Mesendoderm (in vitro differentiated cells): ENCODE data around the gene MNAT1. TPM values are rescaled to one million over a fixed set of nuclear protein-coding genes. Genes with fewer than 3 reads are reported as not detected.

Experiments
- DNase-seq: peaks from one replicate; pipeline ENCODE4 v3.0.0; 2013
- H2AK5ac ChIP-seq: 2 replicates; pipeline ENCODE4 v1.6.1; 2013; ENCODE audit warnings: low read length, inconsistent platforms
- H2BK120ac ChIP-seq: 2 replicates; pipeline ENCODE4 v1.6.1; 2013; ENCODE audit warnings: low read depth, mild to moderate bottlenecking, low read length, moderate library complexity, mixed read lengths
- H2BK15ac ChIP-seq: replicated peaks from 2 replicates; pipeline ENCODE4 v1.6.1; 2013; ENCODE audit warnings: low read depth, mild to moderate bottlenecking, moderate library complexity
- H2BK5ac ChIP-seq: 2 replicates; pipeline ENCODE4 v1.6.1; 2013; ENCODE audit warnings: low read length, inconsistent platforms
- H3K18ac ChIP-seq: 2 replicates; pipeline ENCODE4 v1.6.1; 2013; ENCODE audit warnings: mild to moderate bottlenecking, low read length, mixed read lengths
- H3K23ac ChIP-seq: one replicate; pipeline ENCODE4 v1.6.1; 2013; ENCODE audit warnings: low read length
- H3K27ac ChIP-seq: 2 replicates; pipeline ENCODE4 v1.5.1; 2013; ENCODE audit warnings: low read depth, mild to moderate bottlenecking, inconsistent platforms, low read length, moderate library complexity
- H3K27me3 ChIP-seq: 2 replicates; pipeline ENCODE4 v1.6.1; 2013; ENCODE audit warnings: low read length, control low read depth, mild to moderate bottlenecking, inconsistent platforms; ENCODE audit not compliant: insufficient read depth, poor library complexity
- H3K36me3 ChIP-seq: 2 replicates; pipeline ENCODE4 v1.6.1; 2013; ENCODE audit warnings: low read length, inconsistent platforms; ENCODE audit not compliant: control insufficient read depth, insufficient read depth
- H3K4ac ChIP-seq: one replicate; pipeline ENCODE4 v1.6.1; 2013; ENCODE audit warnings: low read depth, mild to moderate bottlenecking, low read length, moderate library complexity
- H3K4me1 ChIP-seq: 2 replicates; pipeline ENCODE4 v1.6.1; 2013; ENCODE audit warnings: low read depth, low read length, inconsistent platforms; ENCODE audit not compliant: control insufficient read depth
- H3K4me2 ChIP-seq: 2 replicates; pipeline ENCODE4 v1.6.1; 2013; ENCODE audit warnings: low read length
- H3K4me3 ChIP-seq: 2 replicates; pipeline ENCODE4 v1.5.1; 2013; ENCODE audit warnings: mild to moderate bottlenecking, low read length
- H3K56ac ChIP-seq: one replicate; pipeline ENCODE4 v1.6.1; 2013; ENCODE audit warnings: low read length
- H3K79me1 ChIP-seq: 2 replicates; pipeline ENCODE4 v1.6.1; 2013; ENCODE audit warnings: low read length, inconsistent platforms
- H3K79me2 ChIP-seq: 2 replicates; pipeline ENCODE4 v1.6.1; 2013; ENCODE audit warnings: mild to moderate bottlenecking, low read length; ENCODE audit not compliant: control insufficient read depth, insufficient read depth
- H3K9ac ChIP-seq: 2 replicates; pipeline ENCODE4 v1.6.1; 2013; ENCODE audit warnings: low read length, inconsistent platforms
- H4K5ac ChIP-seq: one replicate; pipeline ENCODE4 v1.6.1; 2013; ENCODE audit warnings: low read length
- H4K8ac ChIP-seq: one replicate; pipeline ENCODE4 v1.6.1; 2013; ENCODE audit warnings: low read depth, mild to moderate bottlenecking, control low read depth, low read length, moderate library complexity
- WGBS: extraction: QIAGEN DNeasy Blood & Tissue Kit; methylation state at CpG from one replicate; pipeline ENCODE4 v1.1.7; 2013; ENCODE audit warnings: low lambda C conversion rate, missing lambda C conversion rate; ENCODE audit not compliant: insufficient coverage; ENCODE audit errors: extremely low coverage; 5-methylcytosine and 5-hydroxymethylcytosine counted together
- small RNA-seq: library from polyadenylated mRNA; stranded (forward); fragments of <200 nt; extraction: miRNeasy Mini kit (QIAGEN cat#:217004); gene quantifications from one replicate; pipeline ENCODE3, GENCODE V24; 2013; ENCODE audit not compliant: insufficient read depth

MNAT1 gene

GRCh38 chr14:60998617-60999016, 264.1 kb downstream of the MNAT1 start:
- no peak for DNase-seq
- no peak overlapping the region for H2BK120ac ChIP-seq
- H3K9ac ChIP-seq: no peak overlapping the region
- H2BK5ac ChIP-seq: no peak overlapping the region
- WGBS: no CpG with 5 or more reads among the region's 9 CpGs
- no peak overlapping the region for H3K27ac ChIP-seq
- no peaks in the 10 kb centered on the region for H3K79me1 ChIP-seq
- H4K8ac ChIP-seq: no peak overlapping the region
- no peak overlapping the region for H2AK5ac ChIP-seq
- no peak overlapping the region for H3K56ac ChIP-seq
- no peak overlapping the region for H4K5ac ChIP-seq
- H3K18ac ChIP-seq: no peak overlapping the region
- no peak overlapping the region for H3K4ac ChIP-seq
- H3K4me2 ChIP-seq: no peak overlapping the region
- no peaks in the 10 kb centered on the region for H3K4me1 ChIP-seq
- H3K79me2 ChIP-seq: no peaks in the 10 kb centered on the region
- H3K36me3 ChIP-seq: no peaks in the 10 kb centered on the region
- no peak overlapping the region for H3K4me3 ChIP-seq
- H3K27me3 ChIP-seq: no peaks in the 10 kb centered on the region
- no peak overlapping the region for H2BK15ac ChIP-seq
- no peak overlapping the region for H3K23ac ChIP-seq

- H2AK5ac ChIP-seq: no peak overlapping the region
- H2BK15ac ChIP-seq: no peak overlapping the region
- H3K4me1 ChIP-seq: no peaks in the 10 kb centered on the region
- no peak overlapping the region for H3K27ac ChIP-seq
- H3K9ac ChIP-seq: no peak overlapping the region
- H3K27me3 ChIP-seq: no peaks in the 10 kb centered on the region
- H2BK5ac ChIP-seq: no peak overlapping the region
- no peak overlapping the region for H4K5ac ChIP-seq
- no peak overlapping the region for H3K23ac ChIP-seq
- H4K8ac ChIP-seq: no peak overlapping the region
- no peak overlapping the region for H3K56ac ChIP-seq
- no peak overlapping the region for H3K18ac ChIP-seq
- no peaks in the 10 kb centered on the region for H3K79me2 ChIP-seq
- no CpG with 5 or more reads among the region's 2 CpGs for WGBS
- H2BK120ac ChIP-seq: no peak overlapping the region
- no peak overlapping the region for H3K4me2 ChIP-seq
- H3K4ac ChIP-seq: no peak overlapping the region
- no peaks in the 10 kb centered on the region for H3K36me3 ChIP-seq
- no peak for DNase-seq
- H3K79me1 ChIP-seq: no peaks in the 10 kb centered on the region
- H3K4me3 ChIP-seq: no peak overlapping the region
Measured at GRCh38 chr14:60999536-60999935, 265.0 kb downstream of the MNAT1 start.

GRCh38 chr14:61003571-61003970, 269.0 kb downstream of the MNAT1 start:
- H4K5ac ChIP-seq: no peak overlapping the region
- H2BK15ac ChIP-seq: no peak overlapping the region
- DNase-seq: no peak

GRCh38 chr14:61019537-61019936, 285.0 kb downstream of the MNAT1 start:
- no peak overlapping the region for H3K9ac ChIP-seq
- H4K8ac ChIP-seq: no peak overlapping the region
- no peak overlapping the region for H3K18ac ChIP-seq
- no peaks in the 10 kb centered on the region for H3K27me3 ChIP-seq
- H3K79me1 ChIP-seq: no peaks in the 10 kb centered on the region
- no peak overlapping the region for H2BK15ac ChIP-seq
- H3K79me2 ChIP-seq: no peaks in the 10 kb centered on the region
- H3K56ac ChIP-seq: no peak overlapping the region
- no peak overlapping the region for H3K27ac ChIP-seq
- H3K4ac ChIP-seq: no peak overlapping the region
- H3K4me3 ChIP-seq: no peak overlapping the region
- H3K4me1 ChIP-seq: no peaks in the 10 kb centered on the region
- no peak overlapping the region for H2BK5ac ChIP-seq
- H2AK5ac ChIP-seq: no peak overlapping the region
- no peaks in the 10 kb centered on the region for H3K36me3 ChIP-seq
- WGBS: no CpG with 5 or more reads among the region's 1 CpG
- no peak overlapping the region for H4K5ac ChIP-seq
- no peak overlapping the region for H3K4me2 ChIP-seq
- H3K23ac ChIP-seq: no peak overlapping the region
- H2BK120ac ChIP-seq: no peak overlapping the region
- DNase-seq: no peak

More at GRCh38 chr14:61003571-61003970, 269.0 kb downstream of the MNAT1 start:
- H3K27ac ChIP-seq: no peak overlapping the region
- no peak overlapping the region for H2AK5ac ChIP-seq
- H3K27me3 ChIP-seq: no peaks in the 10 kb centered on the region
- H3K79me1 ChIP-seq: no peaks in the 10 kb centered on the region
- no peaks in the 10 kb centered on the region for H3K36me3 ChIP-seq
- no CpG with 5 or more reads among the region's 1 CpG for whole genome bisulfite sequencing
- no peak overlapping the region for H3K56ac ChIP-seq
- no peak overlapping the region for H3K9ac ChIP-seq
- H3K4me3 ChIP-seq: no peak overlapping the region
- no peaks in the 10 kb centered on the region for H3K79me2 ChIP-seq
- no peaks in the 10 kb centered on the region for H3K4me1 ChIP-seq
- H3K18ac ChIP-seq: no peak overlapping the region
- H2BK120ac ChIP-seq: no peak overlapping the region
- no peak overlapping the region for H3K4me2 ChIP-seq
- no peak overlapping the region for H2BK5ac ChIP-seq
- no peak overlapping the region for H3K4ac ChIP-seq
- no peak overlapping the region for H4K8ac ChIP-seq
- no peak overlapping the region for H3K23ac ChIP-seq

Small RNA genes within 50 kb of the gene (small RNA-seq; reads per million reads assigned to genes)
- not detected for gene RNU6-398P
